ENCODE results near the gene IGFLR1. TPM values are rescaled to one million over a fixed set of nuclear protein-coding genes. Genes with fewer than 3 reads are reported as not detected.

The IGFLR1 gene
- total and polyA plus RNA-seq, 2 donors (not counting 3 experiments of a cell fraction or from before 2014, with no cell fraction given) = 2.6 to 7.6 TPM

GRCh38 chr19:35689836-35690235, 52.4 kb downstream of the IGFLR1 start:
- Histone ChIP-seq H3K27me3 (ENCODE audit: control insufficient read depth in 2 of 2, insufficient read depth in 2 of 2, low read length in 2 of 2) (no peaks in the 10 kb centered on the region), H3K9me1 (replicated peaks; ENCODE audit: control insufficient read depth, extremely low read depth, insufficient read depth, low read length) (no peaks in the 10 kb centered on the region), H3K4me2 (ENCODE audit: insufficient read depth, low read length) (no peak overlapping the region), H3K27ac (ENCODE audit: insufficient read depth, low read depth, low read length) (no peak overlapping the region), H3K4me1 (ENCODE audit: control insufficient read depth, extremely low read depth, insufficient read depth, low read length) (no peaks in the 10 kb centered on the region), H4K20me1 (replicated peaks; ENCODE audit: control insufficient read depth, extremely low read depth, insufficient read depth, low read length) (no peaks in the 10 kb centered on the region), H3K36me3 (ENCODE audit: control insufficient read depth in 2 of 2, extremely low read depth in 1 of 2, insufficient read depth in 2 of 2, low read length in 2 of 2) (no peaks in the 10 kb centered on the region), H2AFZ (ENCODE audit: low read depth, low read length) (no peak overlapping the region), H3K9me3 (replicated peaks; ENCODE audit: control insufficient read depth, insufficient read depth, low read length) (no peaks in the 10 kb centered on the region), H3K9ac (replicated peaks; ENCODE audit: extremely low read depth, insufficient read depth, low read length) (no peak overlapping the region), H3K4me3 (replicated peaks in 1 of 3; ENCODE audit: insufficient read depth in 1 of 3, low read depth in 1 of 3, low read length in 3 of 3) (no peak overlapping the region), H3K79me2 (ENCODE audit: control insufficient read depth, insufficient read depth, low read length) (no peaks in the 10 kb centered on the region)
- TF ChIP-seq CTCF (IDR thresholded peaks at IDR 0.05; ENCODE audit: extremely low read depth in 1 of 2, insufficient read depth in 1 of 2, low read depth in 1 of 2, low read length in 2 of 2) = no peak
- no peak for TF ChIP-seq POLR2AphosphoS5 (IDR thresholded peaks at IDR 0.05; ENCODE audit: insufficient read depth, low read depth, low read length)
- no peak for TF ChIP-seq MAX (IDR thresholded peaks at IDR 0.05; ENCODE audit: insufficient read depth, insufficient read length)
- TF ChIP-seq GATA2 (IDR thresholded peaks at IDR 0.05; ENCODE audit: insufficient read depth, insufficient read length, low read depth, low read length) = no peak
- no peak for TF ChIP-seq POLR2A (IDR thresholded peaks at IDR 0.05; ENCODE audit: low read depth, low read length)
- TF ChIP-seq FOS (IDR thresholded peaks at IDR 0.05; ENCODE audit: borderline replicate concordance, insufficient read depth, low read length) = no peak
- no peak for TF ChIP-seq MYC (IDR thresholded peaks at IDR 0.05; ENCODE audit: low read depth, low read length)
- TF ChIP-seq JUN (IDR thresholded peaks at IDR 0.05; ENCODE audit: borderline replicate concordance, insufficient read depth, insufficient read length, low read depth) = no peak
- TF ChIP-seq EZH2 (IDR thresholded peaks at IDR 0.05; ENCODE audit: borderline replicate concordance, low read depth, low read length, severe bottlenecking) = no peak
- BruUV-seq (replicated peaks) = no TSS peak
- intact Hi-C loops (cut with micrococcal nuclease) = loop anchor here (5.0 kb wide), 1 partner anchor 143 kb away; the partner anchor contains the start of gene TMEM147
- dilution Hi-C loops (cut with MboI; ENCODE audit: extremely low pct_ligation_motif_present, low sequenced_read_pairs) = no loop called here
- FAIRE-seq (no peak), DNase-seq (ENCODE audit: low read depth, low spot score) (no peak)
- CTCF ChIA-PET = interaction anchor here (1.3 kb wide), 1 partner anchor 12 kb away, joined by 3 read pairs; no protein-coding TSS in a partner anchor
- POLR2A ChIA-PET = interaction anchor here (0.7 kb wide), 1 partner anchor 59 kb away, joined by 8 read pairs; the partner anchor contains the start of gene LIN37

Other genes starting within 250 kb of the IGFLR1 start
- gene DMKN, start 228.8 kb downstream of the IGFLR1 start, total RNA-seq = not detected in 2 replicates
- gene DMKN, start 228.8 kb downstream of the IGFLR1 start, polyA plus RNA-seq = not detected in 2 replicates
- not detected in 2 replicates for gene SBSN, start 214.1 kb downstream of the IGFLR1 start, total RNA-seq
- gene SBSN, start 214.1 kb downstream of the IGFLR1 start, polyA plus RNA-seq = not detected in 2 replicates
- not detected in 2 replicates for gene GAPDHS, start 209.0 kb downstream of the IGFLR1 start, total RNA-seq
- gene GAPDHS, start 209.0 kb downstream of the IGFLR1 start, polyA plus RNA-seq = not detected in 2 replicates
- gene TMEM147, start 196.8 kb downstream of the IGFLR1 start, total RNA-seq = 75.8 and 76.1 TPM in 2 replicates
- 214 and 246 TPM in 2 replicates for gene TMEM147, start 196.8 kb downstream of the IGFLR1 start, polyA plus RNA-seq
- not detected in 2 replicates for gene ATP4A, start 178.8 kb downstream of the IGFLR1 start, total RNA-seq
- gene ATP4A, start 178.8 kb downstream of the IGFLR1 start, polyA plus RNA-seq = not detected in 2 replicates
- gene PMIS2, start 156.3 kb downstream of the IGFLR1 start, total RNA-seq = not detected in 2 replicates
- gene PMIS2, start 156.3 kb downstream of the IGFLR1 start, polyA plus RNA-seq = not detected in 2 replicates
- 17.5 and 19.0 TPM in 2 replicates for gene HAUS5, start 129.7 kb downstream of the IGFLR1 start, total RNA-seq
- gene HAUS5, start 129.7 kb downstream of the IGFLR1 start, polyA plus RNA-seq = 8.9 and 9.2 TPM in 2 replicates
- 97.3 and 99.2 TPM in 2 replicates for gene RBM42, start 113.4 kb downstream of the IGFLR1 start, total RNA-seq
- gene RBM42, start 113.4 kb downstream of the IGFLR1 start, polyA plus RNA-seq = 78.3 and 81.4 TPM in 2 replicates
- gene ETV2, start 100.7 kb downstream of the IGFLR1 start, total RNA-seq = 0.95 and 1.5 TPM in 2 replicates
- gene ETV2, start 100.7 kb downstream of the IGFLR1 start, polyA plus RNA-seq = 1.0 and 2.1 TPM in 2 replicates
- 300 and 327 TPM in 2 replicates for gene COX6B1, start 94.1 kb downstream of the IGFLR1 start, total RNA-seq
- 692 and 759 TPM in 2 replicates for gene COX6B1, start 94.1 kb downstream of the IGFLR1 start, polyA plus RNA-seq
- gene UPK1A, start 75.9 kb downstream of the IGFLR1 start, total RNA-seq = not detected in 2 replicates
- gene UPK1A, start 75.9 kb downstream of the IGFLR1 start, polyA plus RNA-seq = 0.13 TPM in 1 of 2 replicates, not detected in the other
- gene ZBTB32, start 37.9 kb downstream of the IGFLR1 start, total RNA-seq = not detected in 2 replicates
- gene ZBTB32, start 37.9 kb downstream of the IGFLR1 start, polyA plus RNA-seq = not detected in 2 replicates
- gene KMT2B, start 24.4 kb downstream of the IGFLR1 start, total RNA-seq = 37.2 and 40.0 TPM in 2 replicates
- 28.4 and 30.1 TPM in 2 replicates for gene KMT2B, start 24.4 kb downstream of the IGFLR1 start, polyA plus RNA-seq
- gene U2AF1L4, start 3.0 kb upstream of the IGFLR1 start, total RNA-seq = 5.6 and 10.5 TPM in 2 replicates
- gene U2AF1L4, start 3.0 kb upstream of the IGFLR1 start, polyA plus RNA-seq = 13.5 and 15.0 TPM in 2 replicates
- gene PSENEN, start 3.2 kb upstream of the IGFLR1 start, total RNA-seq = 65.6 and 70.1 TPM in 2 replicates
- 60.0 and 86.8 TPM in 2 replicates for gene PSENEN, start 3.2 kb upstream of the IGFLR1 start, polyA plus RNA-seq
- gene LIN37, start 6.1 kb upstream of the IGFLR1 start, total RNA-seq = 11.3 and 15.5 TPM in 2 replicates
- 21.4 and 21.9 TPM in 2 replicates for gene LIN37, start 6.1 kb upstream of the IGFLR1 start, polyA plus RNA-seq
- 2.7 and 6.2 TPM in 2 replicates for gene HSPB6, start 14.6 kb upstream of the IGFLR1 start, total RNA-seq
- 2.3 and 3.4 TPM in 2 replicates for gene HSPB6, start 14.6 kb upstream of the IGFLR1 start, polyA plus RNA-seq
- gene PROSER3, start 15.7 kb upstream of the IGFLR1 start, total RNA-seq = 28.3 and 32.1 TPM in 2 replicates
- gene PROSER3, start 15.7 kb upstream of the IGFLR1 start, polyA plus RNA-seq = 18.3 and 19.5 TPM in 2 replicates
- gene ARHGAP33, start 33.1 kb upstream of the IGFLR1 start, total RNA-seq = 18.4 and 32.8 TPM in 2 replicates
- 11.0 and 11.7 TPM in 2 replicates for gene ARHGAP33, start 33.1 kb upstream of the IGFLR1 start, polyA plus RNA-seq
- gene PRODH2, start 70.4 kb upstream of the IGFLR1 start, total RNA-seq = not detected in 2 replicates
- not detected in 2 replicates for gene PRODH2, start 70.4 kb upstream of the IGFLR1 start, polyA plus RNA-seq
- gene NPHS1, start 110.1 kb upstream of the IGFLR1 start, total RNA-seq = not detected in 2 replicates
- gene NPHS1, start 110.1 kb upstream of the IGFLR1 start, polyA plus RNA-seq = not detected in 2 replicates
- not detected in 2 replicates for gene KIRREL2, start 114.5 kb upstream of the IGFLR1 start, total RNA-seq
- not detected in 2 replicates for gene KIRREL2, start 114.5 kb upstream of the IGFLR1 start, polyA plus RNA-seq
- gene APLP1, start 126.1 kb upstream of the IGFLR1 start, total RNA-seq = 6.2 and 9.0 TPM in 2 replicates
- 13.0 and 15.1 TPM in 2 replicates for gene APLP1, start 126.1 kb upstream of the IGFLR1 start, polyA plus RNA-seq
- 7.6 and 8.7 TPM in 2 replicates for gene NFKBID, start 158.1 kb upstream of the IGFLR1 start, total RNA-seq
- gene NFKBID, start 158.1 kb upstream of the IGFLR1 start, polyA plus RNA-seq = 5.5 and 6.7 TPM in 2 replicates
- gene HCST, start 160.1 kb upstream of the IGFLR1 start, total RNA-seq = not detected in 2 replicates
- gene HCST, start 160.1 kb upstream of the IGFLR1 start, polyA plus RNA-seq = not detected in 2 replicates
- gene TYROBP, start 165.8 kb upstream of the IGFLR1 start, total RNA-seq = not detected in 2 replicates
- gene TYROBP, start 165.8 kb upstream of the IGFLR1 start, polyA plus RNA-seq = not detected in 2 replicates
- 15.9 and 17.3 TPM in 2 replicates for gene LRFN3, start 193.9 kb upstream of the IGFLR1 start, total RNA-seq
- 4.1 and 5.8 TPM in 2 replicates for gene LRFN3, start 193.9 kb upstream of the IGFLR1 start, polyA plus RNA-seq